ENCODE measurements around the gene WFDC1. TPM values are rescaled to one million over a fixed set of nuclear protein-coding genes. Genes with fewer than 3 reads are reported as not detected.

Gene WFDC1
- total RNA-seq, 2 donors from 2014 or later = 0.78 to 2.3 TPM

GRCh38 chr16:84303023-84303422, 8.3 kb downstream of the WFDC1 start:
- Histone ChIP-seq H3K4me3 (no peak overlapping the region), H3K27ac (no peak overlapping the region), H3K27me3 (peaks cover 0 to under 1% of the 10 kb centered on the region in 2 donors), H3K4me1 (no peaks in the 10 kb centered on the region), H3K9me3 (no peaks in the 10 kb centered on the region), H3K36me3 (replicated peaks in 1 of 2; ENCODE audit: insufficient read depth in 1 of 2, low read depth in 2 of 2) (no peaks in the 10 kb centered on the region)
- 48 to 55% methylated on average over 8 of the region's 8 CpGs for WGBS, 2 donors
- DNase-seq (no peak), ATAC-seq (no peak)
- intact Hi-C loops (cut with DNase I) = no loop called here
- TF ChIP-seq POLR2A (IDR thresholded peaks at IDR 0.05) = no peak

- no peak for DNase-seq
- Histone ChIP-seq H3K9me3 (no peaks in the 10 kb centered on the region), H3K4me3 (no peak overlapping the region), H3K36me3 (replicated peaks in 1 of 2; ENCODE audit: insufficient read depth in 1 of 2, low read depth in 2 of 2) (no peaks in the 10 kb centered on the region), H3K27me3 (peaks cover 0 to 5% of the 10 kb centered on the region in 2 donors), H3K4me1 (no peaks in the 10 kb centered on the region), H3K27ac (no peak overlapping the region)
- no peak for ATAC-seq
- TF ChIP-seq POLR2A (IDR thresholded peaks at IDR 0.05) (no peak), CTCF (IDR thresholded peaks at IDR 0.05) (no peak)
- intact Hi-C loops (cut with DNase I) = no loop called here
- 30 to 40% methylated on average over 7 of the region's 7 CpGs for WGBS, 2 donors
Observed at GRCh38 chr16:84303516-84303915, 8.8 kb downstream of the WFDC1 start.

GRCh38 chr16:84306564-84306963, 11.9 kb downstream of the WFDC1 start:
- ATAC-seq = no peak
- no peak for DNase-seq
- no peaks in the 10 kb centered on the region for H3K9me3 ChIP-seq
- WGBS, 2 donors = 59 to 83% methylated on average over 2 to 3 of the region's 3 CpGs
- H3K27ac ChIP-seq = no peak overlapping the region
- TF ChIP-seq CTCF (IDR thresholded peaks at IDR 0.05) (no peak), POLR2A (IDR thresholded peaks at IDR 0.05) (no peak)
- no peak overlapping the region for H3K4me3 ChIP-seq
- peaks cover 0 to 6% of the 10 kb centered on the region in 2 donors for H3K27me3 ChIP-seq
- intact Hi-C loops (cut with DNase I) = no loop called here
- no peaks in the 10 kb centered on the region for H3K4me1 ChIP-seq
- H3K36me3 ChIP-seq (replicated peaks in 1 of 2; ENCODE audit: insufficient read depth in 1 of 2, low read depth in 2 of 2) = no peaks in the 10 kb centered on the region

GRCh38 chr16:84307209-84307954, 12.7 kb downstream of the WFDC1 start:
- no peak overlapping the region for H3K4me3 ChIP-seq
- peaks cover 0 to 7% of the 10 kb centered on the region in 2 donors for H3K27me3 ChIP-seq
- DNase-seq = no peak
- H3K4me1 ChIP-seq = no peaks in the 10 kb centered on the region
- H3K27ac ChIP-seq = no peak overlapping the region
- WGBS, 2 donors = 52 to 61% methylated on average over 22 of the region's 22 CpGs
- no peak for ATAC-seq
- TF ChIP-seq CTCF (IDR thresholded peaks at IDR 0.05) (no peak), POLR2A (IDR thresholded peaks at IDR 0.05) (no peak)
- intact Hi-C loops (cut with DNase I) = no loop called here
- no peaks in the 10 kb centered on the region for H3K36me3 ChIP-seq (replicated peaks in 1 of 2; ENCODE audit: insufficient read depth in 1 of 2, low read depth in 2 of 2)
- H3K9me3 ChIP-seq = no peaks in the 10 kb centered on the region

GRCh38 chr16:84308120-84308519, 13.4 kb downstream of the WFDC1 start:
- WGBS, 2 donors = 15 to 27% methylated on average over 11 of the region's 11 CpGs
- Histone ChIP-seq H3K27me3 (peaks cover 0 to 14% of the 10 kb centered on the region in 2 donors), H3K4me3 (no peak overlapping the region), H3K36me3 (replicated peaks in 1 of 2; ENCODE audit: insufficient read depth in 1 of 2, low read depth in 2 of 2) (no peaks in the 10 kb centered on the region), H3K27ac (no peak overlapping the region), H3K4me1 (no peaks in the 10 kb centered on the region), H3K9me3 (no peaks in the 10 kb centered on the region)
- TF ChIP-seq CTCF (IDR thresholded peaks at IDR 0.05) (peak in 4 of 7 experiments; percentile 17 to 35 (median 20)), POLR2A (IDR thresholded peaks at IDR 0.05) (no peak)
- peak; percentile 21 for ATAC-seq
- intact Hi-C loops (cut with DNase I) = no loop called here
- peak in 3 of 4 donors; percentile 11 to 31 (median 24) for DNase-seq
